Stimulated activated CD4-positive, alpha-beta T cell treated with anti-CD3 and anti-CD28 coated beads, TNF-alpha, amount 100 ng/mL, for 1 hour (primary cell): ENCODE measurements around the gene ZBTB48.
"Not testable (repeated sequence)": the region's sequence is repeated elsewhere in the genome, so short reads cannot be mapped to it uniquely, and the experiment has no call there.

Source experiments
- DNase-seq, 3 donors: peaks; one replicate each; pipeline ENCODE4 v3.0.0-alpha.2; 2020; ENCODE audit warnings: low read depth in 3 of 3, low spot score in 1 of 3

The ZBTB48 gene

GRCh38 chr1:6591222-6591621 is 11.4 kb downstream of the ZBTB48 start:
- DNase-seq = no peak

- no peak for DNase-seq
These were observed 11.8 kb downstream of the ZBTB48 start for GRCh38 chr1:6591644-6592043.

- DNase-seq = no peak
These were observed 12.6 kb downstream of the ZBTB48 start for GRCh38 chr1:6592441-6592840.

- no peak for DNase-seq
These were observed 13.2 kb downstream of the ZBTB48 start for GRCh38 chr1:6592865-6593593.

- DNase-seq = no peak
These were observed 14.0 kb downstream of the ZBTB48 start for GRCh38 chr1:6593810-6594209.

GRCh38 chr1:6594977-6595740 is 15.4 kb downstream of the ZBTB48 start:
- no peak for DNase-seq

- DNase-seq = no peak
These were observed 16.6 kb downstream of the ZBTB48 start for GRCh38 chr1:6596351-6596750.

GRCh38 chr1:6596886-6597776 is 17.3 kb downstream of the ZBTB48 start:
- DNase-seq = no peak

- DNase-seq = no peak
These were observed 18.0 kb downstream of the ZBTB48 start for GRCh38 chr1:6597777-6598131.

- peak in 1 of 3 donors; percentile 33 for DNase-seq
These were observed 19.6 kb downstream of the ZBTB48 start for GRCh38 chr1:6599141-6599975.

GRCh38 chr1:6599991-6600390 is 20.2 kb downstream of the ZBTB48 start:
- not testable (repeated sequence) for DNase-seq

GRCh38 chr1:6600410-6601048 is 20.7 kb downstream of the ZBTB48 start:
- no peak for DNase-seq

- DNase-seq = peak; percentile 52 to 64 (median 57)
These were observed 21.5 kb downstream of the ZBTB48 start for GRCh38 chr1:6601049-6601922.

- DNase-seq = no peak
These were observed 22.3 kb downstream of the ZBTB48 start for GRCh38 chr1:6601923-6602668.

GRCh38 chr1:6602669-6603237 is 23.0 kb downstream of the ZBTB48 start, which contains the start of gene KLHL21:
Gene KLHL21 (minus strand): TSS chr1:6602869. CDS start chr1:6602817, 52 bp downstream.
- DNase-seq = peak; percentile 69 to 85 (median 76)

- peak in 1 of 3 donors; percentile 33 for DNase-seq
These were observed 23.6 kb downstream of the ZBTB48 start for GRCh38 chr1:6603238-6603914.

- DNase-seq = no peak
These were observed 24.2 kb downstream of the ZBTB48 start for GRCh38 chr1:6603915-6604558.
